Activated CD8-positive, alpha-beta T cell treated with anti-CD3 and anti-CD28 coated beads for 36 hours (primary cell): ENCODE results near the gene STH. TPM values are rescaled to one million over a fixed set of nuclear protein-coding genes. Genes with fewer than 3 reads are reported as not detected.

ENCODE experiments used
- ATAC-seq: fragments of 200-7000 bp; cut with Tn5 transposase; one replicate; pipeline ENCODE4 v1.10.0; 2021; ENCODE audit warnings: mild to moderate bottlenecking, moderate library complexity
- CTCF ChIA-PET: fragments of 350-600 bp; sonication (Branson Sonifier 250); formaldehyde crosslinking; loops from one replicate; lab custom pipeline; 2021; ENCODE audit warnings: antibody characterized with exemption; lab: Charles Lee
- POLR2A ChIA-PET: fragments of 350-600 bp; sonication (Branson Sonifier 250); formaldehyde crosslinking; loops from one replicate; lab custom pipeline; 2021; ENCODE audit warnings: antibody characterized with exemption; lab: Charles Lee
- DNase-seq: peaks from one replicate; pipeline ENCODE4 v3.0.0-alpha.2; 2020
- H3K27ac Mint-ChIP-seq: one replicate; pipeline ENCODE4 v1.8.0; 2021; ENCODE audit warnings: mild to moderate bottlenecking, mixed read lengths
- H3K27me3 Mint-ChIP-seq: one replicate; pipeline ENCODE4 v1.8.0; 2021; ENCODE audit warnings: mixed read lengths
- H3K36me3 Mint-ChIP-seq: one replicate; pipeline ENCODE4 v1.8.0; 2021; ENCODE audit warnings: low read depth, mixed read lengths
- H3K4me1 Mint-ChIP-seq: one replicate; pipeline ENCODE4 v1.8.0; 2021; ENCODE audit warnings: low read depth, mixed read lengths
- H3K4me3 Mint-ChIP-seq: one replicate; pipeline ENCODE4 v1.8.0; 2021; ENCODE audit warnings: mild to moderate bottlenecking, moderate library complexity, mixed read lengths
- H3K9me3 Mint-ChIP-seq: one replicate; pipeline ENCODE4 v1.8.0; 2021; ENCODE audit warnings: mixed read lengths
- CTCF ChIP-seq: fragments of 200-600 bp; IDR thresholded peaks from one replicate; pipeline ENCODE4 v1.8.0; 2022; ENCODE audit warnings: antibody characterized with exemption, mild to moderate bottlenecking
- intact Hi-C: fragments of 100-400 bp; cut with micrococcal nuclease; formaldehyde crosslinking; loops from one replicate; pipeline ENCODE4 v1.10.0; 2022
- total RNA-seq, 2 experiments: library from RNA; stranded (reverse); gene quantifications; one replicate each; pipeline ENCODE4 v1.2.3, GENCODE V29; 2021

STH gene
- total RNA-seq, 2 experiments from 2014 or later = not detected

DNA sequence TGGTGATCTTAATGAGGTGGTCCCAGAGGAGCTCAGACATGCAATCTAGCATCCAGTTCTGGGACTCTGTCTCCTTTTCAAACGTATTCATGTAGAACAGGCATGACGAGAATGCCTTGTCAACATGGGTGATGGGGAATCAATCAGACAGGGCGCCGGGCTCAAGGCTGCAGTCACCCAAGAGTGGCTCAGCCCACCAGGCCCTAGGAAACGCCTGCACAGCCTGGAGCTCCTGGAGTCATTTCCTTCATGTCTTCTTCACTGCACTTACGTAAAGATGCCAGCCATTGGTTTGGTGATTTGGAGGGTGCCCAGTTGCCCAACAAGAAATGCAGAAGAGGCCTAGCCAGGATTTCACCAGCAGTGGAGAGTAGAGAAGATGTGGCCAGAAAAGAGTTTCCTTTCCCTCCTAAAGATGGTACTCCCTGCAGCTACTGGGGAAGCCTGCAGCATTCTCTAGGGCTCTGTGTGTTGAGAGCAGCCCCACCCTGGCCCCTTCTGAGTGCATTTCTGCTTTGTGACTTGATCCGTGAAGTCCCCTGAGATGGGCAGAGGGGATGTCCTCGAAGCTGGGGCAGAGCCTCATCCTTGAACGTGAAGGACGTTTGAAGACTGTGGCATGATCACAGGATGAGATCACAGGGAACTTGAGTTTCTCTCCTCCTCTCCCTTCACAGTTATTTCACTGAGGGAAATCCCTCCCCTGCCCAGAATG is 24.0 kb upstream of the STH start:
- no peak for DNase-seq
- no peak overlapping the region for H3K27ac Mint-ChIP-seq
- CTCF ChIA-PET = no interaction called here
- no peaks in the 10 kb centered on the region for H3K4me1 Mint-ChIP-seq
- ATAC-seq = no peak
- no peak for TF ChIP-seq CTCF
- no peak overlapping the region for H3K4me3 Mint-ChIP-seq
- H3K9me3 Mint-ChIP-seq = peaks cover 2% of the 10 kb centered on the region
- H3K27me3 Mint-ChIP-seq = peaks cover 3% of the 10 kb centered on the region
- intact Hi-C loops = no loop called here
- POLR2A ChIA-PET = no interaction called here
- no peaks in the 10 kb centered on the region for H3K36me3 Mint-ChIP-seq

DNA sequence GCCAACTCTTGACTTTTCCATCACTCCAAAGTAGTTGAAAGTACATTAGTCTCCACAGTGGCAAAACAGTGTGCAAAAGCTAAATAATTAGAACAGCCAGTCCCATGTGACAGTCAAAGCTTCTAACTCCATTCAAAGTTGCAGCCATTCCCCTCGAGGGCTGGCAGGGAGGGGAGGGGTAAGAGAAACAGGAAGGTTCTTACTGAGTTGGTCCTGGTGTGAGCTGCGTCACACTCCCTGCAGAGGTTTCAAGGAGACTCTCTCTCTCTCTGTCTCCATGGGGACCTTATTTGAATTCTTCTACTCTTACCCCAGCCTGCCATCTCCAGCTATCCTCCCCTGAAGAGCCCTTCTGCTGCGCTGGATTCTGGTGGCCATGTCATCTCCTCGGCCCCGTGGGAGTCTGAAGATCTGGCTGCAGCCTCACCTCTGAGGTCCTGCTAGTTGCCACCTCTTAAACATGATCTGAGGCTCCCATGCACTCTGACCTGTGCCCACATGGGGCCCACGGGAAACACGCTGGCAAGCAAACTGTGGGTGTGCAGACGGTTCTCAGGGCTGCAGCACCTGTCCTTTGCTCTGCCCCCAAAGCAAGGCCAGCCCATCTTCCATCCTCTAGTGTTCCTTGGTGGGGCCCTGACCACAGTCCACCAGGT is 23.3 kb upstream of the STH start:
- TF ChIP-seq CTCF = no peak
- ChIA-PET POLR2A (no interaction called here), CTCF (no interaction called here)
- Mint-ChIP-seq H3K27me3 (peaks cover 3% of the 10 kb centered on the region), H3K27ac (no peak overlapping the region), H3K4me1 (no peaks in the 10 kb centered on the region), H3K36me3 (no peaks in the 10 kb centered on the region), H3K4me3 (no peak overlapping the region), H3K9me3 (peaks cover 2% of the 10 kb centered on the region)
- no peak for DNase-seq
- intact Hi-C loops = no loop called here
- ATAC-seq = no peak

DNA sequence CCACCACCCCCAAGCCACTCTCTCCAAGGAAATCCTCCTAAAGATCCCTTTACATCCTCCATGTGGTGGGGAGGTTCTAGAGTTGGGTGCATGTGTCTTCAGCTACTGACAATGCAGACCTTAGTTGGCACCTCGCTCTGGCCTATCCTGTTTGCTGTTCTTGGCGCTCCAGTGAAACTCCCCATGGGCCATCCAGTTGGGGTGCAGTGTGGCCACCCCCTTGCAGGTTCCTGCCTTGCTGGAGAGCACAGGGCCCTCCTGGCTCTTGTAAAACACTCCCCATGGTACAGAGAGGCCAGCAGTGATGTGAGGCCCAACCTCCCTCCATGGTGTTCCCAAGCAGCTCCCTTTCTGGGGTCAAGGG is 22.7 kb upstream of the STH start:
- DNase-seq (no peak), ATAC-seq (no peak)
- Mint-ChIP-seq H3K9me3 (peaks cover 2% of the 10 kb centered on the region), H3K4me1 (no peaks in the 10 kb centered on the region), H3K27ac (no peak overlapping the region), H3K36me3 (no peaks in the 10 kb centered on the region), H3K4me3 (no peak overlapping the region), H3K27me3 (peaks cover 3% of the 10 kb centered on the region)
- CTCF ChIA-PET = no interaction called here
- POLR2A ChIA-PET = interaction anchor here (0.8 kb wide), 1 partner anchor 10 kb away, joined by 4 read pairs; no protein-coding TSS in a partner anchor
- no peak for TF ChIP-seq CTCF
- intact Hi-C loops = no loop called here

- CTCF ChIA-PET = no interaction called here
- Mint-ChIP-seq H3K27me3 (peaks cover 3% of the 10 kb centered on the region), H3K4me1 (no peaks in the 10 kb centered on the region), H3K9me3 (peaks cover 2% of the 10 kb centered on the region), H3K27ac (no peak overlapping the region), H3K4me3 (no peak overlapping the region), H3K36me3 (no peaks in the 10 kb centered on the region)
- ATAC-seq (no peak), DNase-seq (no peak)
- POLR2A ChIA-PET = interaction anchor here (0.8 kb wide), 1 partner anchor 9 kb away, joined by 4 read pairs; no protein-coding TSS in a partner anchor
- intact Hi-C loops = no loop called here
- no peak for TF ChIP-seq CTCF
Measured at GRCh38 chr17:45976755-45977505, 22.1 kb upstream of the STH start.

GRCh38 chr17:45977506-45977824 is 21.6 kb upstream of the STH start:
- no peak overlapping the region for H3K27ac Mint-ChIP-seq
- POLR2A ChIA-PET = no interaction called here
- intact Hi-C loops = no loop called here

More at GRCh38 chr17:45977506-45977824, 21.6 kb upstream of the STH start:
- Mint-ChIP-seq H3K36me3 (no peaks in the 10 kb centered on the region), H3K4me1 (no peaks in the 10 kb centered on the region), H3K4me3 (no peak overlapping the region), H3K9me3 (no peaks in the 10 kb centered on the region), H3K27me3 (peaks cover 1% of the 10 kb centered on the region)
- DNase-seq (no peak), ATAC-seq (no peak)
- no peak for TF ChIP-seq CTCF
- CTCF ChIA-PET = no interaction called here
